Liver (tissue), 9 donors: ENCODE measurements around the gene RPTOR. TPM values are rescaled to one million over a fixed set of nuclear protein-coding genes. Genes with fewer than 3 reads are reported as not detected.

Experiments used
- DNase-seq: peaks from one replicate; pipeline ENCODE4 v3.0.0-alpha.2; 2017; ENCODE audit warnings: low spot score
- H3K27ac ChIP-seq, 2 donors: one replicate each; pipeline ENCODE4 v1.7.0; 2013; ENCODE audit warnings: inconsistent platforms in 2 of 2, low read length in 2 of 2, control low read depth in 1 of 2, low read depth in 1 of 2, mild to moderate bottlenecking in 1 of 2
- H3K27me3 ChIP-seq, 4 donors: one replicate each; pipeline versions ENCODE4 v1.6.1 to v1.7.0; 2013; ENCODE audit warnings: low read length in 3 of 4, inconsistent platforms in 1 of 4, mild to moderate bottlenecking in 1 of 4, moderate library complexity in 1 of 4; ENCODE audit not compliant: control insufficient read depth in 4 of 4, insufficient read depth in 4 of 4
- H3K36me3 ChIP-seq, 4 donors: one replicate each; pipeline versions ENCODE4 v1.6.1 to v1.7.0; 2013; ENCODE audit warnings: low read length in 3 of 4, mild to moderate bottlenecking in 3 of 4, low read depth in 1 of 4, moderate library complexity in 1 of 4; ENCODE audit not compliant: control insufficient read depth in 4 of 4, insufficient read depth in 3 of 4
- H3K4me1 ChIP-seq, 4 donors: one replicate each; pipeline versions ENCODE4 v1.6.1 to v1.7.0; 2013; ENCODE audit warnings: low read length in 3 of 4, mild to moderate bottlenecking in 3 of 4, moderate library complexity in 1 of 4; ENCODE audit not compliant: control insufficient read depth in 4 of 4, insufficient read depth in 4 of 4
- H3K4me3 ChIP-seq, 3 donors: one replicate each; pipeline versions ENCODE4 v1.6.1 to v1.7.0; 2013; ENCODE audit warnings: low read length in 3 of 3, control low read depth in 1 of 3, low read depth in 1 of 3, mild to moderate bottlenecking in 1 of 3
- H3K9ac ChIP-seq, 2 donors: one replicate each; pipeline ENCODE4 v1.7.0; 2013; ENCODE audit warnings: low read length in 2 of 2, mild to moderate bottlenecking in 2 of 2, moderate library complexity in 2 of 2, control low read depth in 1 of 2, low read depth in 1 of 2
- H3K9me3 ChIP-seq, 4 donors: one replicate each; pipeline versions ENCODE4 v1.6.1 to v1.7.0; 2013; ENCODE audit warnings: low read length in 3 of 4; ENCODE audit not compliant: control insufficient read depth in 4 of 4
- EGR1 ChIP-seq, 2 donors: IDR thresholded peaks; 2 replicates each; pipeline ENCODE4 v1.6.1; 2016 to 2018; ENCODE audit warnings: antibody characterized with exemption in 2 of 2, low read depth in 2 of 2
- FOXA1 ChIP-seq: IDR thresholded peaks from 2 replicates; pipeline ENCODE4 v1.6.1; 2016; ENCODE audit warnings: antibody characterized with exemption
- FOXA2 ChIP-seq: IDR thresholded peaks from 2 replicates; pipeline ENCODE4 v1.6.1; 2016; ENCODE audit warnings: antibody characterized with exemption
- GABPA ChIP-seq, 2 donors: IDR thresholded peaks in 1 of 2; conservative IDR thresholded peaks in 1 of 2; 2 replicates each; pipeline ENCODE4 v1.6.1; 2016; ENCODE audit warnings: antibody characterized with exemption in 2 of 2, mild to moderate bottlenecking in 1 of 2, moderate library complexity in 1 of 2
- HNF4A ChIP-seq, 2 donors: conservative IDR thresholded peaks; 2 replicates each; pipeline ENCODE4 v1.6.1; 2016; ENCODE audit warnings: antibody characterized with exemption in 2 of 2, mild to moderate bottlenecking in 2 of 2
- HNF4G ChIP-seq: IDR thresholded peaks from 2 replicates; pipeline ENCODE4 v1.6.1; 2016; ENCODE audit warnings: antibody characterized with exemption
- NR2F2 ChIP-seq: IDR thresholded peaks from 2 replicates; pipeline ENCODE4 v1.6.1; 2016; ENCODE audit warnings: antibody characterized with exemption
- RAD21 ChIP-seq, 2 donors: IDR thresholded peaks; 2 replicates each; pipeline ENCODE4 v1.6.1; 2016; ENCODE audit warnings: antibody characterized with exemption in 2 of 2, mild to moderate bottlenecking in 2 of 2
- RXRA ChIP-seq, 2 donors: IDR thresholded peaks; 2 replicates each; pipeline ENCODE4 v1.6.1; 2017 to 2018; ENCODE audit warnings: antibody characterized with exemption in 2 of 2, mild to moderate bottlenecking in 1 of 2
- SP1 ChIP-seq: IDR thresholded peaks from 2 replicates; pipeline ENCODE4 v1.6.1; 2018; ENCODE audit warnings: antibody characterized with exemption, mild to moderate bottlenecking
- TAF1 ChIP-seq: conservative IDR thresholded peaks from 2 replicates; pipeline ENCODE4 v1.6.1; 2016; ENCODE audit warnings: antibody characterized with exemption, mild to moderate bottlenecking
- YY1 ChIP-seq: IDR thresholded peaks from 2 replicates; pipeline ENCODE4 v1.6.1; 2016; ENCODE audit warnings: antibody characterized with exemption, mild to moderate bottlenecking
- WGBS: extraction: QIAGEN DNeasy Blood & Tissue Kit; methylation state at CpG from one replicate; pipeline ENCODE4 v1.1.7; 2013; 5-methylcytosine and 5-hydroxymethylcytosine counted together
- polyA plus RNA-seq, 2 donors: library from polyadenylated mRNA; stranded (reverse) in 1 of 2; unstranded in 1 of 2; fragments of 200-250 nt in 1 of 2; fragments of >200 nt in 1 of 2; fragmentation: Nextera tagmentation in 1 of 2; extraction: Ambion mirVana in 1 of 2; gene quantifications; one replicate each; pipeline versions ENCODE4 v1.2.1 to v1.2.3, GENCODE V29; 2013 to 2015
- total RNA-seq, 2 donors: library from RNA; depleted of rRNA; stranded (reverse); fragments of >200 nt; gene quantifications; one replicate each; pipeline ENCODE4 v1.2.3, GENCODE V29; 2014
- TF ChIP-seq, protein P1 (sequence below): IDR thresholded peaks from 2 replicates; pipeline ENCODE4 v1.6.1; 2016; ENCODE audit warnings: antibody characterized with exemption
- TF ChIP-seq, protein P2 (sequence below): IDR thresholded peaks from 2 replicates; pipeline ENCODE4 v1.6.1; 2016; ENCODE audit warnings: antibody characterized with exemption, mild to moderate bottlenecking
- TF ChIP-seq, protein P3 (sequence below): fragments of 150-350 bp; IDR thresholded peaks from 2 replicates; pipeline ENCODE4 v1.5.1; 2017; ENCODE audit warnings: improper control_type of control experiment, low read depth, low read length; ENCODE audit not compliant: missing input control
- TF ChIP-seq, protein P4 (sequence below): IDR thresholded peaks from 2 replicates; pipeline ENCODE4 v1.6.1; 2016; ENCODE audit warnings: antibody characterized with exemption
- TF ChIP-seq, protein P5 (sequence below): IDR thresholded peaks from 2 replicates; pipeline ENCODE4 v1.6.1; 2016; ENCODE audit warnings: antibody characterized with exemption
- donor health status: healthy.
- donor health status: healthy.
- donor health status: healthy.
- donor health status: healthy.
- donor health status: healthy.

RPTOR gene
- total and polyA plus RNA-seq, 4 donors: 4.8 to 25.4 (median 11.6) TPM

DNA sequence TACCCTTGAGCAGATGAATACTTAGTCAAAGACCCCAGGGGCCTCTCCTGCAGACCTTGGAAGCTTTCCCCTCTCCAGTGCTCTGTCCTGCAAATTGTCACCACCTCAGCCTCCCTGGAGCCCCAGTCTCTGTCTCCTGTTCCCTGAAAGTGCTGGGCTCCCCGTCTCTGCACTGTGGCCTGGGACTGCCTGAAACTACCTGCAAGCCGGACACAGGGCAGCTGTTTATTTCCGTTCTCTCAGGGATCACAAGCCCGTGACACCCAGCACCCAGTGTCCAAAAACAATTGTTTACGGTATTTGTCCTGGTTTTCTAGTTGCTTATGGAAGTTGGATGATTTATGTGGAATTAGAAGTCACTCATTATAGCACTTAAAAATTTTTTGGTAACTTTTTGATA lies 365.4 kb downstream of the RPTOR start:
- H3K36me3 ChIP-seq: peaks cover 0 to 25% (median 3%) of the 10 kb centered on the region in 4 donors
- H3K9me3 ChIP-seq: no peaks in the 10 kb centered on the region
- H3K4me1 ChIP-seq: peaks cover 0 to 6% (median 0%) of the 10 kb centered on the region in 4 donors
- no peak for DNase-seq
- H3K9ac ChIP-seq: no peak overlapping the region
- no peak overlapping the region for H3K27ac ChIP-seq
- no peak overlapping the region for H3K4me3 ChIP-seq
- WGBS: 96% methylated on average over 5 of the region's 5 CpGs
- no peak for TF ChIP-seq RAD21 (IDR thresholded peaks at IDR 0.05)
- no peak for TF ChIP-seq RXRA (IDR thresholded peaks at IDR 0.05)
- TF ChIP-seq, protein P1, sequence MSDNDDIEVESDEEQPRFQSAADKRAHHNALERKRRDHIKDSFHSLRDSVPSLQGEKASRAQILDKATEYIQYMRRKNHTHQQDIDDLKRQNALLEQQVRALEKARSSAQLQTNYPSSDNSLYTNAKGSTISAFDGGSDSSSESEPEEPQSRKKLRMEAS: no peak
- TF ChIP-seq, protein P2, sequence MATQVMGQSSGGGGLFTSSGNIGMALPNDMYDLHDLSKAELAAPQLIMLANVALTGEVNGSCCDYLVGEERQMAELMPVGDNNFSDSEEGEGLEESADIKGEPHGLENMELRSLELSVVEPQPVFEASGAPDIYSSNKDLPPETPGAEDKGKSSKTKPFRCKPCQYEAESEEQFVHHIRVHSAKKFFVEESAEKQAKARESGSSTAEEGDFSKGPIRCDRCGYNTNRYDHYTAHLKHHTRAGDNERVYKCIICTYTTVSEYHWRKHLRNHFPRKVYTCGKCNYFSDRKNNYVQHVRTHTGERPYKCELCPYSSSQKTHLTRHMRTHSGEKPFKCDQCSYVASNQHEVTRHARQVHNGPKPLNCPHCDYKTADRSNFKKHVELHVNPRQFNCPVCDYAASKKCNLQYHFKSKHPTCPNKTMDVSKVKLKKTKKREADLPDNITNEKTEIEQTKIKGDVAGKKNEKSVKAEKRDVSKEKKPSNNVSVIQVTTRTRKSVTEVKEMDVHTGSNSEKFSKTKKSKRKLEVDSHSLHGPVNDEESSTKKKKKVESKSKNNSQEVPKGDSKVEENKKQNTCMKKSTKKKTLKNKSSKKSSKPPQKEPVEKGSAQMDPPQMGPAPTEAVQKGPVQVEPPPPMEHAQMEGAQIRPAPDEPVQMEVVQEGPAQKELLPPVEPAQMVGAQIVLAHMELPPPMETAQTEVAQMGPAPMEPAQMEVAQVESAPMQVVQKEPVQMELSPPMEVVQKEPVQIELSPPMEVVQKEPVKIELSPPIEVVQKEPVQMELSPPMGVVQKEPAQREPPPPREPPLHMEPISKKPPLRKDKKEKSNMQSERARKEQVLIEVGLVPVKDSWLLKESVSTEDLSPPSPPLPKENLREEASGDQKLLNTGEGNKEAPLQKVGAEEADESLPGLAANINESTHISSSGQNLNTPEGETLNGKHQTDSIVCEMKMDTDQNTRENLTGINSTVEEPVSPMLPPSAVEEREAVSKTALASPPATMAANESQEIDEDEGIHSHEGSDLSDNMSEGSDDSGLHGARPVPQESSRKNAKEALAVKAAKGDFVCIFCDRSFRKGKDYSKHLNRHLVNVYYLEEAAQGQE: no peak
- no peak for TF ChIP-seq TAF1
- TF ChIP-seq FOXA1: no peak
- TF ChIP-seq, protein P3, sequence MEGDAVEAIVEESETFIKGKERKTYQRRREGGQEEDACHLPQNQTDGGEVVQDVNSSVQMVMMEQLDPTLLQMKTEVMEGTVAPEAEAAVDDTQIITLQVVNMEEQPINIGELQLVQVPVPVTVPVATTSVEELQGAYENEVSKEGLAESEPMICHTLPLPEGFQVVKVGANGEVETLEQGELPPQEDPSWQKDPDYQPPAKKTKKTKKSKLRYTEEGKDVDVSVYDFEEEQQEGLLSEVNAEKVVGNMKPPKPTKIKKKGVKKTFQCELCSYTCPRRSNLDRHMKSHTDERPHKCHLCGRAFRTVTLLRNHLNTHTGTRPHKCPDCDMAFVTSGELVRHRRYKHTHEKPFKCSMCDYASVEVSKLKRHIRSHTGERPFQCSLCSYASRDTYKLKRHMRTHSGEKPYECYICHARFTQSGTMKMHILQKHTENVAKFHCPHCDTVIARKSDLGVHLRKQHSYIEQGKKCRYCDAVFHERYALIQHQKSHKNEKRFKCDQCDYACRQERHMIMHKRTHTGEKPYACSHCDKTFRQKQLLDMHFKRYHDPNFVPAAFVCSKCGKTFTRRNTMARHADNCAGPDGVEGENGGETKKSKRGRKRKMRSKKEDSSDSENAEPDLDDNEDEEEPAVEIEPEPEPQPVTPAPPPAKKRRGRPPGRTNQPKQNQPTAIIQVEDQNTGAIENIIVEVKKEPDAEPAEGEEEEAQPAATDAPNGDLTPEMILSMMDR: no peak
- TF ChIP-seq, protein P4, sequence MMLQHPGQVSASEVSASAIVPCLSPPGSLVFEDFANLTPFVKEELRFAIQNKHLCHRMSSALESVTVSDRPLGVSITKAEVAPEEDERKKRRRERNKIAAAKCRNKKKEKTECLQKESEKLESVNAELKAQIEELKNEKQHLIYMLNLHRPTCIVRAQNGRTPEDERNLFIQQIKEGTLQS: no peak
- no peak for TF ChIP-seq HNF4G
- TF ChIP-seq GABPA (IDR thresholded peaks at IDR 0.05 in 1 of 2, conservative IDR thresholded peaks at IDR 0.05 in 1 of 2): no peak
- no peak for TF ChIP-seq FOXA2
- no peak for TF ChIP-seq EGR1 (IDR thresholded peaks at IDR 0.05; ENCODE audit: low read depth in 2 of 2)
- no peak for TF ChIP-seq YY1
- TF ChIP-seq HNF4A (conservative IDR thresholded peaks at IDR 0.05): no peak
- TF ChIP-seq NR2F2: no peak
- TF ChIP-seq, protein P5, sequence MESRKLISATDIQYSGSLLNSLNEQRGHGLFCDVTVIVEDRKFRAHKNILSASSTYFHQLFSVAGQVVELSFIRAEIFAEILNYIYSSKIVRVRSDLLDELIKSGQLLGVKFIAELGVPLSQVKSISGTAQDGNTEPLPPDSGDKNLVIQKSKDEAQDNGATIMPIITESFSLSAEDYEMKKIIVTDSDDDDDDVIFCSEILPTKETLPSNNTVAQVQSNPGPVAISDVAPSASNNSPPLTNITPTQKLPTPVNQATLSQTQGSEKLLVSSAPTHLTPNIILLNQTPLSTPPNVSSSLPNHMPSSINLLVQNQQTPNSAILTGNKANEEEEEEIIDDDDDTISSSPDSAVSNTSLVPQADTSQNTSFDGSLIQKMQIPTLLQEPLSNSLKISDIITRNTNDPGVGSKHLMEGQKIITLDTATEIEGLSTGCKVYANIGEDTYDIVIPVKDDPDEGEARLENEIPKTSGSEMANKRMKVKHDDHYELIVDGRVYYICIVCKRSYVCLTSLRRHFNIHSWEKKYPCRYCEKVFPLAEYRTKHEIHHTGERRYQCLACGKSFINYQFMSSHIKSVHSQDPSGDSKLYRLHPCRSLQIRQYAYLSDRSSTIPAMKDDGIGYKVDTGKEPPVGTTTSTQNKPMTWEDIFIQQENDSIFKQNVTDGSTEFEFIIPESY: no peak
- no peaks in the 10 kb centered on the region for H3K27me3 ChIP-seq

DNA sequence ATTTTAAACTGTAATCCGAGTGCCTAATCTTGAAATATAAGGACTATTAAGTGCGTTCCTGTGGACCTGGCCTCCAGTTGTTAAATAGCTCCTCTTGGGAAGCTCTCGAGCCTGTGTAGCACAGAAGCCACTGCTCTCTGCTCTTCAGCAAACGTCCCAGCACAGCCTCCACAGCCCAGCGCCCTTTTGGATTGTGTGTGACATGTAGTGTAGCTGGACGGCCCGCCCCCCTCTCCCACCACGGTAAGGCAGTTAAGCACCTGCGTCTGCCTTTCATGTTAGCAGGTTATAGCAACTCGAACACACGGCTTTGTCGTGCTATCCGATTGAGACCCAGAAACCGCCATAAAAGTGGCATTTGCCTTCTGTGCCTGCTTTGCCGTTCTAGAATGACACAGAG lies 367.8 kb downstream of the RPTOR start:
- peaks cover 0 to 20% (median 3%) of the 10 kb centered on the region in 4 donors for H3K36me3 ChIP-seq
- H3K9me3 ChIP-seq: no peaks in the 10 kb centered on the region
- no peak for TF ChIP-seq RAD21 (IDR thresholded peaks at IDR 0.05)
- TF ChIP-seq NR2F2: no peak
- TF ChIP-seq SP1: no peak
- no peak for TF ChIP-seq EGR1 (IDR thresholded peaks at IDR 0.05; ENCODE audit: low read depth in 2 of 2)
- H3K4me3 ChIP-seq: no peak overlapping the region
- no peak for DNase-seq
- peaks cover 0 to 6% (median 0%) of the 10 kb centered on the region in 4 donors for H3K4me1 ChIP-seq
- 94% methylated on average over 15 of the region's 15 CpGs for WGBS
- no peaks in the 10 kb centered on the region for H3K27me3 ChIP-seq
- H3K9ac ChIP-seq: no peak overlapping the region
- no peak overlapping the region for H3K27ac ChIP-seq
